Gastrocnemius medialis (tissue), 4 donors: ENCODE results near the gene ECHDC1. TPM values are rescaled to one million over a fixed set of nuclear protein-coding genes. Genes with fewer than 3 reads are reported as not detected.
A peak's percentile ranks its signal among the peaks of the same experiment; 100 is the strongest.

Experiments
- ATAC-seq, 2 donors: fragments of 150-250 bp; one replicate each; pipeline ENCODE4 v1.9.1; 2016
- DNase-seq, 2 donors: peaks; one replicate each; pipeline ENCODE4 v3.0.0-alpha.2; 2019
- H3K27ac ChIP-seq, 4 donors: fragments of 200-600 bp; sonication (generic); 1 replicate in 1 of 4; 2 replicates in 3 of 4; pipeline ENCODE4 v1.5.1; 2016 to 2018; ENCODE audit warnings: mild to moderate bottlenecking in 2 of 4, moderate library complexity in 1 of 4
- H3K27me3 ChIP-seq, 3 donors: fragments of 200-600 bp; sonication (generic) in 2 of 3; 1 replicate in 1 of 3; 2 replicates in 2 of 3; pipeline versions ENCODE4 v1.5.1 to v1.6.0; 2016 to 2019; ENCODE audit warnings: mild to moderate bottlenecking in 1 of 3, moderate library complexity in 1 of 3
- H3K36me3 ChIP-seq, 2 donors: fragments of 200-600 bp; sonication (generic) in 1 of 2; one replicate each; pipeline ENCODE4 v1.5.1; 2017 to 2018
- H3K4me1 ChIP-seq, 2 donors: fragments of 200-600 bp; sonication (generic) in 1 of 2; one replicate each; pipeline ENCODE4 v1.5.1; 2016 to 2017; ENCODE audit warnings: mild to moderate bottlenecking in 2 of 2
- H3K4me3 ChIP-seq, 4 donors: fragments of 200-600 bp; sonication (generic) in 3 of 4; 1 replicate in 1 of 4; 2 replicates in 3 of 4; pipeline ENCODE4 v1.5.1; 2016 to 2019; ENCODE audit warnings: mild to moderate bottlenecking in 2 of 4
- H3K9me3 ChIP-seq, 3 donors: fragments of 200-600 bp; sonication (generic) in 2 of 3; 1 replicate in 1 of 3; 2 replicates in 2 of 3; pipeline ENCODE4 v1.5.1; 2016 to 2019
- CTCF ChIP-seq, 5 experiments: fragments of 450-650 bp in 3 of 5; fragments of 200-600 bp in 2 of 5; sonication (generic) in 2 of 5; IDR thresholded peaks in 4 of 5; conservative IDR thresholded peaks in 1 of 5; 1 replicate in 4 of 5; 2 replicates in 1 of 5; pipeline ENCODE4 v1.5.1; 2016 to 2019; ENCODE audit warnings: antibody characterized with exemption in 5 of 5, mild to moderate bottlenecking in 3 of 5, moderate library complexity in 3 of 5
- POLR2A ChIP-seq, 2 donors: fragments of 450-650 bp; IDR thresholded peaks; one replicate each; pipeline ENCODE4 v1.6.1; 2017; ENCODE audit warnings: antibody characterized with exemption in 2 of 2, mild to moderate bottlenecking in 2 of 2, moderate library complexity in 2 of 2
- in situ Hi-C, 4 donors: fragments of 200-750 bp; cut with MboI; loops; one replicate each; pipeline versions ENCODE4 v1.15.0 to v1.8.0; 2017; ENCODE audit warnings: low sequenced_read_pairs in 4 of 4
- intact Hi-C: fragments of 100-400 bp; cut with DNase I; formaldehyde crosslinking; loops from one replicate; pipeline ENCODE4 v1.15.1; 2023; ENCODE audit warnings: low total_unique reads
- total RNA-seq, 4 donors: library from RNA; depleted of rRNA; stranded (reverse); fragments of >200 nt; gene quantifications; one replicate each; pipeline versions ENCODE4 v1.1.0 to v1.2.3, GENCODE V29; 2016

ECHDC1 gene
- total RNA-seq, 4 donors from 2014 or later = 31.4 to 45.3 (median 33.6) TPM

DNA sequence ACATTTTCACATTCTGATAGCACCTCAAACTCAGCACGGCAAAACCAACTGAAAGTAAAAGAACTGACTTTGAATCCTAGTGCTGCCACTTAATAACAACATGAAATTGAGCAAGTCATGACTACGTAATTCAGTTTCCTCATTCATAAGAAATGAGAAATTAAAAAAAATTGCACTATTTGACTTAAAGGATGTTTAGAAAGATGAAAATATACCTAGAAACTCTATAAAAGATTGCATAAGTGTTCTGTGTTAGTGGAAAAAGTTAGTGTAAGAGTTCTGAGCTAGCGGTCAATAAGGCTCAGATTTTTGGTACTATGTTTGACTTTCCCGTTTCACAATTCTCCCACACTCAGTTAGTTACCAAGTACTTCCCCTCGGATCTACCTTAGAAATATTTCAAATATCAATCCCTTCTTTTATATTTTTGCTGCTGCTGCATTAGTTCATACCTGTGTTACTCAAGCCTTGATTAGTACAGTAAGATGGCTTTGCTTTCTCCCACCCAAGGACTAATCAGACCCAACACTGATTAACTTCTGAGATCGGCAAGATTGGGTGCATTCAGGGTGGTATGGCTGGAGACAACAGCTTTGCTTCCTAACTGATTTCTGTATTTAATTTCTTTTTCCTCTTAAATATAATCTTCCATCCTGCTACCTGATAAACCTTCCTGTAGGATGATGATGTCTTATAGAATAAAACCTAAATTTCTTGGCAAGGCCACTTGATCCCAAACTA is 25.9 kb downstream of the ECHDC1 start:
- no peaks in the 10 kb centered on the region for H3K9me3 ChIP-seq
- ATAC-seq = no peak
- no peaks in the 10 kb centered on the region for H3K27me3 ChIP-seq
- no peak for TF ChIP-seq POLR2A (IDR thresholded peaks at IDR 0.05)
- no peak for TF ChIP-seq CTCF (IDR thresholded peaks at IDR 0.05 in 4 of 5, conservative IDR thresholded peaks at IDR 0.05 in 1 of 5)
- DNase-seq = no peak
- no peak overlapping the region for H3K27ac ChIP-seq
- H3K36me3 ChIP-seq = peaks cover 0 to 18% of the 10 kb centered on the region in 2 donors
- no peaks in the 10 kb centered on the region for H3K4me1 ChIP-seq
- H3K4me3 ChIP-seq = no peak overlapping the region
- in situ Hi-C loops (no loop called here), intact Hi-C loops (no loop called here)

DNA sequence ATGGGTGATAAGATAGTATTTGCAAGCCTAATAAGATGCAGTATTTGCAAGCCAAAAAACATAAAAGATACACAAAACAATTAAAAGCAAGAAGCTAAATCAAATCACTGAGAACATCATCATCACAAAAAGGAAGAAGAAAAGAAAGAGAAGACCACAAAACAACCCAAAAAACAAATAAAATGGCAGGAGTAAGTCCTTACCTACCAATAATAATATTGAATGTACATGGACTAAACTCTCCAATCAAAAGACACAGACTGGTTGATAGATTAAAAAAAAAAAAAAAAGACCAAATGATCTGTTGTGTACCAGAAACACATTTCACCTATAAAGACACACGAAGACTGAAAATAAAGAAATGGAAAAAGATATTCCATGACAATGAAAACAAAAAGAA is 37.7 kb downstream of the ECHDC1 start:
- intact Hi-C loops = no loop called here
- in situ Hi-C loops = loop anchor here in 3 of 4 donors (10.0 kb wide), 1 partner anchor 229 kb away; no protein-coding TSS in a partner anchor

DNA sequence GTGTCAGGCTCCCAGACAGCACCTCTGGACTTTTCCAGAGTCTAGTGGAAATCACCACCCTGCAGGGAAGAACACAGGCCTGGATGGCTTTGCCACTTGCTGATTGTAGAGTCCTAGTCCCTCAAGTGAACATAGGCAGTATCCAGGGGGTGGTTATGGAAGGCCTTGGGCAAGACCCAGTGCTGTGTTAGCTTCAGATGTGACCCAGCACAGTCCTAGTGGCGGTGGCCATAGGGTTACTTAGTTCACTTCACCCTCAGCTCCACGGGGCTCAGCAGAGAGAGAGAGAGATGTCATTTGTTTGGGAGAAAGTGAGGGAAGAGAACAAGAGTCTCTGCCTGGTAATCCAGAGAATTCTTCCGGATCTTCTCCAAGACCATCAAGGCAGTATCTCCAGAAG is 39.5 kb downstream of the ECHDC1 start:
- no peak for TF ChIP-seq CTCF (IDR thresholded peaks at IDR 0.05 in 4 of 5, conservative IDR thresholded peaks at IDR 0.05 in 1 of 5)
- TF ChIP-seq POLR2A (IDR thresholded peaks at IDR 0.05) = no peak
- in situ Hi-C loops (loop anchor here in 3 of 4 donors (10.0 kb wide), 1 partner anchor 231 kb away; no protein-coding TSS in a partner anchor), intact Hi-C loops (loop anchor here (2.0 to 5.0 kb wide), 3 partner anchors 117 to 233 kb away; no protein-coding TSS in a partner anchor)
- peaks cover 9 to 13% of the 10 kb centered on the region in 2 donors for H3K4me1 ChIP-seq
- ATAC-seq (no peak), DNase-seq (no peak)
- H3K27me3 ChIP-seq = no peaks in the 10 kb centered on the region
- H3K9me3 ChIP-seq = no peaks in the 10 kb centered on the region
- no peaks in the 10 kb centered on the region for H3K36me3 ChIP-seq
- no peak overlapping the region for H3K4me3 ChIP-seq
- no peak overlapping the region for H3K27ac ChIP-seq

More for the DNA sequence above, 37.7 kb downstream of the ECHDC1 start:
- H3K9me3 ChIP-seq = no peaks in the 10 kb centered on the region
- DNase-seq = no peak
- TF ChIP-seq CTCF (IDR thresholded peaks at IDR 0.05 in 4 of 5, conservative IDR thresholded peaks at IDR 0.05 in 1 of 5) (no peak), POLR2A (IDR thresholded peaks at IDR 0.05) (no peak)
- H3K27ac ChIP-seq = no peak overlapping the region
- H3K27me3 ChIP-seq = no peaks in the 10 kb centered on the region
- H3K4me3 ChIP-seq = no peak overlapping the region
- H3K4me1 ChIP-seq = peaks cover 9 to 10% of the 10 kb centered on the region in 2 donors
- H3K36me3 ChIP-seq = no peaks in the 10 kb centered on the region
- no peak for ATAC-seq

- in situ Hi-C loops (loop anchor here in 3 of 4 donors (10.0 kb wide), 1 partner anchor 232 kb away; no protein-coding TSS in a partner anchor), intact Hi-C loops (loop anchor here (2.0 to 5.0 kb wide), 3 partner anchors 118 to 234 kb away; no protein-coding TSS in a partner anchor)
- Histone ChIP-seq H3K27me3 (no peaks in the 10 kb centered on the region), H3K4me3 (no peak overlapping the region), H3K9me3 (no peaks in the 10 kb centered on the region), H3K27ac (no peak overlapping the region), H3K36me3 (no peaks in the 10 kb centered on the region), H3K4me1 (peaks cover 9 to 13% of the 10 kb centered on the region in 2 donors)
- peak; percentile 35 to 49 for ATAC-seq
- TF ChIP-seq POLR2A (IDR thresholded peaks at IDR 0.05) = no peak
- TF ChIP-seq CTCF (IDR thresholded peaks at IDR 0.05 in 4 of 5, conservative IDR thresholded peaks at IDR 0.05 in 1 of 5) = peak in 4 of 5 experiments; percentile 39 to 63 (median 60)
- no peak for DNase-seq
These were observed 40.4 kb downstream of the ECHDC1 start for GRCh38 chr6:127302728-127303660.
